Measurements from ENCODE around the gene DNAJC8. TPM values are rescaled to one million over a fixed set of nuclear protein-coding genes. Genes with fewer than 3 reads are reported as not detected.

Gene DNAJC8
- total and polyA plus RNA-seq, 10 of the 15 experiments (the other 5 are each of a cell fraction or from before 2014, with no cell fraction given) = 91.2 to 296 (median 152) TPM

DNA sequence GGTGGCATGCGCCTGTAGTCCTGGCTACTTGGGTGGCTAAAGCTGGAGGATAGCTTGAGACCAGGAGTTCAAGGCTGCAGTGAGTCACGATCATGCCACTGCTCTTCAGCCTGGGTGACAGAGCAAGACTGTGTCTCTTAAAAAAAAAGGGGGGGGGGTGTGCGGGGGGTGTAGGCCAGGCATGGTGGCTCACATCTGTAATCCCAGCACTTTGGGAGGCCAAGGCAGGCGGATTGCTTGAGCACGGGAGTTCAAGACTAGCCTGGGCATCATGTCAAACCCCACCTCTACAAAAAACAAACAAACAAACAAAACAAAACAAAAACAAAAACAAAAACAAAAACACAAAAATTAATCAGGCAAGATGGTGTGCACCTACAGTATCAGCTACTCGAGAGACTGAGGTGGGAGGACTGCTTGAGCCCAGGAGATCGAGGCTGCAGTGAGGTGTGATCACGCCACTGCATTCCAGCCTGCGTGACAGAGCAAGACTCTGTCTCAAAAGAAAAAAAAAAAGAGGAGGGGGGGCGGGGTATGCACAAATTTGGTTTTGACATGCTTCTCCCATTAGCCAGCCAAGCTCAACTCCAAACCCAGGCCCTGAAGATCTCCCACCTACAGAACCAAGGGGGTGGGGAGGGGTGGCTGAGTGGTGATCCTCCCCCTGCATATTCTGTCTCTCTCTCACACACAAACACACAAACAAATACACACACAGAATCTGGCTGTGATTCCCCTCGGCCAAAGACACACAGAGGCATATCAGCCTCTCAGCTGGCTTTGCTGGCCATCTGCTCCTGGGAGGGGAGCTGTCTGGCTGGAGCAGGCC, 59.5 kb downstream of the DNAJC8 start (continued):
- TF ChIP-seq ZNF622 (IDR thresholded peaks at IDR 0.05) = no peak
- 0 out of 2 replicates have a peak, but pooled peaks have one; percentile 9 for TF ChIP-seq TCF12 (IDR thresholded peaks at IDR 0.05; ENCODE audit: low read depth, low read length)
- peak; percentile 86 for TF ChIP-seq HDGF (IDR thresholded peaks at IDR 0.05)
- TF ChIP-seq MXI1 (IDR thresholded peaks at IDR 0.05; ENCODE audit: low read depth, low read length) = 0 out of 2 replicates have a peak, but pooled peaks have one; percentile 15
- TF ChIP-seq, protein P1, sequence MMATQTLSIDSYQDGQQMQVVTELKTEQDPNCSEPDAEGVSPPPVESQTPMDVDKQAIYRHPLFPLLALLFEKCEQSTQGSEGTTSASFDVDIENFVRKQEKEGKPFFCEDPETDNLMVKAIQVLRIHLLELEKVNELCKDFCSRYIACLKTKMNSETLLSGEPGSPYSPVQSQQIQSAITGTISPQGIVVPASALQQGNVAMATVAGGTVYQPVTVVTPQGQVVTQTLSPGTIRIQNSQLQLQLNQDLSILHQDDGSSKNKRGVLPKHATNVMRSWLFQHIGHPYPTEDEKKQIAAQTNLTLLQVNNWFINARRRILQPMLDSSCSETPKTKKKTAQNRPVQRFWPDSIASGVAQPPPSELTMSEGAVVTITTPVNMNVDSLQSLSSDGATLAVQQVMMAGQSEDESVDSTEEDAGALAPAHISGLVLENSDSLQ (IDR thresholded peaks at IDR 0.05) = 0 out of 2 replicates have a peak, but pooled peaks have one; percentile 19
- TF ChIP-seq IKZF1 (conservative IDR thresholded peaks at IDR 0.05) = 0 out of 2 replicates have a peak, but pooled peaks have one; percentile 30
- no peak for TF ChIP-seq NFIC (IDR thresholded peaks at IDR 0.05; ENCODE audit: low read depth, low read length)
- TF ChIP-seq, protein P2, sequence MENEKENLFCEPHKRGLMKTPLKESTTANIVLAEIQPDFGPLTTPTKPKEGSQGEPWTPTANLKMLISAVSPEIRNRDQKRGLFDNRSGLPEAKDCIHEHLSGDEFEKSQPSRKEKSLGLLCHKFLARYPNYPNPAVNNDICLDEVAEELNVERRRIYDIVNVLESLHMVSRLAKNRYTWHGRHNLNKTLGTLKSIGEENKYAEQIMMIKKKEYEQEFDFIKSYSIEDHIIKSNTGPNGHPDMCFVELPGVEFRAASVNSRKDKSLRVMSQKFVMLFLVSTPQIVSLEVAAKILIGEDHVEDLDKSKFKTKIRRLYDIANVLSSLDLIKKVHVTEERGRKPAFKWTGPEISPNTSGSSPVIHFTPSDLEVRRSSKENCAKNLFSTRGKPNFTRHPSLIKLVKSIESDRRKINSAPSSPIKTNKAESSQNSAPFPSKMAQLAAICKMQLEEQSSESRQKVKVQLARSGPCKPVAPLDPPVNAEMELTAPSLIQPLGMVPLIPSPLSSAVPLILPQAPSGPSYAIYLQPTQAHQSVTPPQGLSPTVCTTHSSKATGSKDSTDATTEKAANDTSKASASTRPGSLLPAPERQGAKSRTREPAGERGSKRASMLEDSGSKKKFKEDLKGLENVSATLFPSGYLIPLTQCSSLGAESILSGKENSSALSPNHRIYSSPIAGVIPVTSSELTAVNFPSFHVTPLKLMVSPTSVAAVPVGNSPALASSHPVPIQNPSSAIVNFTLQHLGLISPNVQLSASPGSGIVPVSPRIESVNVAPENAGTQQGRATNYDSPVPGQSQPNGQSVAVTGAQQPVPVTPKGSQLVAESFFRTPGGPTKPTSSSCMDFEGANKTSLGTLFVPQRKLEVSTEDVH (IDR thresholded peaks at IDR 0.05; ENCODE audit: low read depth, partially characterized antibody) = no peak
- TF ChIP-seq, protein P3, sequence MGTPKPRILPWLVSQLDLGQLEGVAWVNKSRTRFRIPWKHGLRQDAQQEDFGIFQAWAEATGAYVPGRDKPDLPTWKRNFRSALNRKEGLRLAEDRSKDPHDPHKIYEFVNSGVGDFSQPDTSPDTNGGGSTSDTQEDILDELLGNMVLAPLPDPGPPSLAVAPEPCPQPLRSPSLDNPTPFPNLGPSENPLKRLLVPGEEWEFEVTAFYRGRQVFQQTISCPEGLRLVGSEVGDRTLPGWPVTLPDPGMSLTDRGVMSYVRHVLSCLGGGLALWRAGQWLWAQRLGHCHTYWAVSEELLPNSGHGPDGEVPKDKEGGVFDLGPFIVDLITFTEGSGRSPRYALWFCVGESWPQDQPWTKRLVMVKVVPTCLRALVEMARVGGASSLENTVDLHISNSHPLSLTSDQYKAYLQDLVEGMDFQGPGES (IDR thresholded peaks at IDR 0.05) = no peak
- 0 out of 2 replicates have a peak, but pooled peaks have one; percentile 2 for TF ChIP-seq JUND (IDR thresholded peaks at IDR 0.05; ENCODE audit: low read depth, low read length)
- peak; percentile 87 for TF ChIP-seq ZNF384 (IDR thresholded peaks at IDR 0.05; ENCODE audit: borderline replicate concordance, low read depth, low read length)
- TF ChIP-seq YBX1 (IDR thresholded peaks at IDR 0.05) = 0 out of 2 replicates have a peak, but pooled peaks have one; percentile 52
- TF ChIP-seq, protein P4, sequence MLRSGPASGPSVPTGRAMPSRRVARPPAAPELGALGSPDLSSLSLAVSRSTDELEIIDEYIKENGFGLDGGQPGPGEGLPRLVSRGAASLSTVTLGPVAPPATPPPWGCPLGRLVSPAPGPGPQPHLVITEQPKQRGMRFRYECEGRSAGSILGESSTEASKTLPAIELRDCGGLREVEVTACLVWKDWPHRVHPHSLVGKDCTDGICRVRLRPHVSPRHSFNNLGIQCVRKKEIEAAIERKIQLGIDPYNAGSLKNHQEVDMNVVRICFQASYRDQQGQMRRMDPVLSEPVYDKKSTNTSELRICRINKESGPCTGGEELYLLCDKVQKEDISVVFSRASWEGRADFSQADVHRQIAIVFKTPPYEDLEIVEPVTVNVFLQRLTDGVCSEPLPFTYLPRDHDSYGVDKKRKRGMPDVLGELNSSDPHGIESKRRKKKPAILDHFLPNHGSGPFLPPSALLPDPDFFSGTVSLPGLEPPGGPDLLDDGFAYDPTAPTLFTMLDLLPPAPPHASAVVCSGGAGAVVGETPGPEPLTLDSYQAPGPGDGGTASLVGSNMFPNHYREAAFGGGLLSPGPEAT (IDR thresholded peaks at IDR 0.05; ENCODE audit: low read depth) = peak; percentile 24; the same call in 1 of the 2 replicates
- peak; percentile 45 for TF ChIP-seq ATF7 (IDR thresholded peaks at IDR 0.05; ENCODE audit: low read depth)
- TF ChIP-seq, protein P5, sequence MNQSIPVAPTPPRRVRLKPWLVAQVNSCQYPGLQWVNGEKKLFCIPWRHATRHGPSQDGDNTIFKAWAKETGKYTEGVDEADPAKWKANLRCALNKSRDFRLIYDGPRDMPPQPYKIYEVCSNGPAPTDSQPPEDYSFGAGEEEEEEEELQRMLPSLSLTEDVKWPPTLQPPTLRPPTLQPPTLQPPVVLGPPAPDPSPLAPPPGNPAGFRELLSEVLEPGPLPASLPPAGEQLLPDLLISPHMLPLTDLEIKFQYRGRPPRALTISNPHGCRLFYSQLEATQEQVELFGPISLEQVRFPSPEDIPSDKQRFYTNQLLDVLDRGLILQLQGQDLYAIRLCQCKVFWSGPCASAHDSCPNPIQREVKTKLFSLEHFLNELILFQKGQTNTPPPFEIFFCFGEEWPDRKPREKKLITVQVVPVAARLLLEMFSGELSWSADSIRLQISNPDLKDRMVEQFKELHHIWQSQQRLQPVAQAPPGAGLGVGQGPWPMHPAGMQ (IDR thresholded peaks at IDR 0.05; ENCODE audit: borderline replicate concordance) = no peak
- TF ChIP-seq, protein P6, sequence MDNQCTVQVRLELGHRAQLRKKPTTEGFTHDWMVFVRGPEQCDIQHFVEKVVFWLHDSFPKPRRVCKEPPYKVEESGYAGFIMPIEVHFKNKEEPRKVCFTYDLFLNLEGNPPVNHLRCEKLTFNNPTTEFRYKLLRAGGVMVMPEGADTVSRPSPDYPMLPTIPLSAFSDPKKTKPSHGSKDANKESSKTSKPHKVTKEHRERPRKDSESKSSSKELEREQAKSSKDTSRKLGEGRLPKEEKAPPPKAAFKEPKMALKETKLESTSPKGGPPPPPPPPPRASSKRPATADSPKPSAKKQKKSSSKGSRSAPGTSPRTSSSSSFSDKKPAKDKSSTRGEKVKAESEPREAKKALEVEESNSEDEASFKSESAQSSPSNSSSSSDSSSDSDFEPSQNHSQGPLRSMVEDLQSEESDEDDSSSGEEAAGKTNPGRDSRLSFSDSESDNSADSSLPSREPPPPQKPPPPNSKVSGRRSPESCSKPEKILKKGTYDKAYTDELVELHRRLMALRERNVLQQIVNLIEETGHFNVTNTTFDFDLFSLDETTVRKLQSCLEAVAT (IDR thresholded peaks at IDR 0.05) = peak; percentile 72

Measured in GM12878 (cell line).